Vagina (tissue), 2 donors: ENCODE measurements around the gene LAMP5. TPM values are rescaled to one million over a fixed set of nuclear protein-coding genes. Genes with fewer than 3 reads are reported as not detected.
A peak's percentile ranks its signal among the peaks of the same experiment; 100 is the strongest.

ENCODE experiments used
- DNase-seq, 2 donors: peaks; one replicate each; pipeline ENCODE4 v3.0.0-alpha.2; 2017; ENCODE audit errors: extremely low spot score in 2 of 2
- H3K27ac ChIP-seq: fragments of 200-600 bp; sonication (generic); one replicate; pipeline ENCODE4 v1.5.1; 2019
- H3K27me3 ChIP-seq: fragments of 200-600 bp; sonication (generic); one replicate; pipeline ENCODE4 v1.5.1; 2019
- H3K36me3 ChIP-seq, 2 donors: fragments of 200-600 bp; sonication (generic); one replicate each; pipeline ENCODE4 v1.5.1; 2017 to 2019
- H3K4me1 ChIP-seq: fragments of 200-600 bp; sonication (generic); one replicate; pipeline ENCODE4 v1.5.1; 2019
- H3K4me3 ChIP-seq, 2 donors: fragments of 200-600 bp; sonication (generic); 1 replicate in 1 of 2; 2 replicates in 1 of 2; pipeline ENCODE4 v1.5.1; 2016 to 2019
- H3K9me3 ChIP-seq: fragments of 200-600 bp; sonication (generic); one replicate; pipeline ENCODE4 v1.5.1; 2019
- POLR2A ChIP-seq, 2 donors: fragments of 450-650 bp; IDR thresholded peaks; one replicate each; pipeline ENCODE4 v1.6.1; 2017; ENCODE audit warnings: antibody characterized with exemption in 2 of 2, mild to moderate bottlenecking in 2 of 2, moderate library complexity in 2 of 2
- POLR2AphosphoS5 ChIP-seq, 2 donors: sonication (generic); formaldehyde crosslinking; IDR thresholded peaks; one replicate each; pipeline ENCODE4 v1.9.0; 2017; ENCODE audit warnings: antibody characterized with exemption in 2 of 2, mild to moderate bottlenecking in 2 of 2, low read depth in 1 of 2; ENCODE audit not compliant: insufficient read depth in 1 of 2
- intact Hi-C: fragments of 100-400 bp; cut with DNase I; formaldehyde crosslinking; loops from one replicate; pipeline ENCODE4 v1.15.1; 2023
- total RNA-seq: library from RNA; depleted of rRNA; stranded (reverse); fragments of >200 nt; gene quantifications from one replicate; pipeline ENCODE4 v1.2.3, GENCODE V29; 2016
- TF ChIP-seq, protein P1 (sequence below), 3 experiments: fragments of 450-650 bp in 2 of 3; fragments of 200-600 bp in 1 of 3; sonication (generic) in 1 of 3; IDR thresholded peaks; one replicate each; pipeline ENCODE4 v1.5.1; 2017 to 2019; ENCODE audit warnings: antibody characterized with exemption in 3 of 3, mild to moderate bottlenecking in 2 of 3, moderate library complexity in 2 of 3

Gene LAMP5
- total RNA-seq, 1 donor from 2014 or later, result 0.74 TPM

DNA sequence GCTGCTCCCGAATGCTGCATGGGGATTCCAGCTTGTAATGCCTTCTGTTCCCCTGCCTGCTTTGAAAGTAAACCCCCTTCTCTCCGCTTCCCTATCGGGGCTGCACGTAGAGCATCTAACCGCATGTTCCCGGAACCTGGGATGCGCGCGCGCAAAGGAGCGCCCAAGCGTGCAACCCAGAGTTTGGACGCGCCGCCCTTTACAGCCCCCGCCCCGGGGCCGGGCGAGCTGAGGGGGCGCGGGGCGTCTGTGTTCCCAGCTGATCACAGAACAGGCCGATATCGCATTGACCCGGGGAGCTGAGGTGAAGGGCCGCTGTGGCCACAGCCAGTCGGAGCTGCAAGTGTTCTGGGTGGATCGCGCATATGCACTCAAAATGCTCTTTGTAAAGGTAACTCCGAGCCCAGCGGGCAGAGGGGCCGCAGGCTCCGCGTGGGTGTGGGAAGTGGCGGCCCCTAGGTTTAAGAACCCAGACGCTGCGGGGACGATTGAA lies 1.4 kb downstream of the LAMP5 start:
- Histone ChIP-seq H3K9me3 (no peaks in the 10 kb centered on the region), H3K27me3 (no peaks in the 10 kb centered on the region), H3K27ac (no peak overlapping the region), H3K36me3 (no peaks in the 10 kb centered on the region), H3K4me3 (peak overlapping the region; percentile 11 to 27), H3K4me1 (peaks cover 24% of the 10 kb centered on the region)
- no peak for TF ChIP-seq POLR2A (IDR thresholded peaks at IDR 0.05)
- TF ChIP-seq, protein P1, sequence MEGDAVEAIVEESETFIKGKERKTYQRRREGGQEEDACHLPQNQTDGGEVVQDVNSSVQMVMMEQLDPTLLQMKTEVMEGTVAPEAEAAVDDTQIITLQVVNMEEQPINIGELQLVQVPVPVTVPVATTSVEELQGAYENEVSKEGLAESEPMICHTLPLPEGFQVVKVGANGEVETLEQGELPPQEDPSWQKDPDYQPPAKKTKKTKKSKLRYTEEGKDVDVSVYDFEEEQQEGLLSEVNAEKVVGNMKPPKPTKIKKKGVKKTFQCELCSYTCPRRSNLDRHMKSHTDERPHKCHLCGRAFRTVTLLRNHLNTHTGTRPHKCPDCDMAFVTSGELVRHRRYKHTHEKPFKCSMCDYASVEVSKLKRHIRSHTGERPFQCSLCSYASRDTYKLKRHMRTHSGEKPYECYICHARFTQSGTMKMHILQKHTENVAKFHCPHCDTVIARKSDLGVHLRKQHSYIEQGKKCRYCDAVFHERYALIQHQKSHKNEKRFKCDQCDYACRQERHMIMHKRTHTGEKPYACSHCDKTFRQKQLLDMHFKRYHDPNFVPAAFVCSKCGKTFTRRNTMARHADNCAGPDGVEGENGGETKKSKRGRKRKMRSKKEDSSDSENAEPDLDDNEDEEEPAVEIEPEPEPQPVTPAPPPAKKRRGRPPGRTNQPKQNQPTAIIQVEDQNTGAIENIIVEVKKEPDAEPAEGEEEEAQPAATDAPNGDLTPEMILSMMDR (IDR thresholded peaks at IDR 0.05), result no peak
- TF ChIP-seq POLR2AphosphoS5 (IDR thresholded peaks at IDR 0.05; ENCODE audit: insufficient read depth in 1 of 2, low read depth in 1 of 2), result no peak
- intact Hi-C loops, result no loop called here
- no peak for DNase-seq

DNA sequence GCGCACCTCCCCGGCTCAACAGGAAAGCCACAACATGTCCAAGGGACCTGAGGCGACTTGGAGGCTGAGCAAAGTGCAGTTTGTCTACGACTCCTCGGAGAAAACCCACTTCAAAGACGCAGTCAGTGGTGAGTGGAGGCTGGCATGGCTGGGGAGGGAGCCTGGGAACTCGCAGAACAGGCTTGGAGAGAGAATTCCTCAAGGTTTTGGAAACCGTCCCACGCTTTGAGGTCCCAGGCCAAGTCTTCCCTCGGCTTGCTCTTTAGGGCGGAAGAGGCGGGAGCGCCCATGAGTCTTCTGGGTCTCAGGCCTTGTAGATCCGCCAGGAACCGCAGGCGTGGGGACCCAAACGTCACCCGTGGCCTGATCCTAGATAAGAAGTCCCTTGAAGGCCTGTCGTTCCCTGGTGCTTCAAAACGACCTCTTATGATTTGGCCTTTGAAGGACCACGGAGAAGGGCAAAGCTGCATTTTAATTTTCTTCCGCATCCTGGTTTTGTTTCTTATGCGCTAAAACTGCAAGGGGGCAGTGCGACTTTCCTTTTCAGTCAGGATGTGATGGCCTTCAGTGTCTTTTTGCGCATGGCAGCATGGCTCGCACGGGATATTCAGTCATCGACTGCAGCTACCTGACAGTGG lies 2.0 kb downstream of the LAMP5 start:
- H3K36me3 ChIP-seq, result no peaks in the 10 kb centered on the region
- intact Hi-C loops, result no loop called here
- DNase-seq, result no peak
- no peak overlapping the region for H3K27ac ChIP-seq
- H3K27me3 ChIP-seq, result no peaks in the 10 kb centered on the region
- H3K9me3 ChIP-seq, result no peaks in the 10 kb centered on the region
- H3K4me1 ChIP-seq, result peaks cover 24% of the 10 kb centered on the region
- peak overlapping the region; percentile 11 to 27 for H3K4me3 ChIP-seq
- TF ChIP-seq POLR2AphosphoS5 (IDR thresholded peaks at IDR 0.05; ENCODE audit: insufficient read depth in 1 of 2, low read depth in 1 of 2) (no peak), POLR2A (IDR thresholded peaks at IDR 0.05) (no peak)
- TF ChIP-seq, protein P1 (IDR thresholded peaks at IDR 0.05), result no peak

DNA sequence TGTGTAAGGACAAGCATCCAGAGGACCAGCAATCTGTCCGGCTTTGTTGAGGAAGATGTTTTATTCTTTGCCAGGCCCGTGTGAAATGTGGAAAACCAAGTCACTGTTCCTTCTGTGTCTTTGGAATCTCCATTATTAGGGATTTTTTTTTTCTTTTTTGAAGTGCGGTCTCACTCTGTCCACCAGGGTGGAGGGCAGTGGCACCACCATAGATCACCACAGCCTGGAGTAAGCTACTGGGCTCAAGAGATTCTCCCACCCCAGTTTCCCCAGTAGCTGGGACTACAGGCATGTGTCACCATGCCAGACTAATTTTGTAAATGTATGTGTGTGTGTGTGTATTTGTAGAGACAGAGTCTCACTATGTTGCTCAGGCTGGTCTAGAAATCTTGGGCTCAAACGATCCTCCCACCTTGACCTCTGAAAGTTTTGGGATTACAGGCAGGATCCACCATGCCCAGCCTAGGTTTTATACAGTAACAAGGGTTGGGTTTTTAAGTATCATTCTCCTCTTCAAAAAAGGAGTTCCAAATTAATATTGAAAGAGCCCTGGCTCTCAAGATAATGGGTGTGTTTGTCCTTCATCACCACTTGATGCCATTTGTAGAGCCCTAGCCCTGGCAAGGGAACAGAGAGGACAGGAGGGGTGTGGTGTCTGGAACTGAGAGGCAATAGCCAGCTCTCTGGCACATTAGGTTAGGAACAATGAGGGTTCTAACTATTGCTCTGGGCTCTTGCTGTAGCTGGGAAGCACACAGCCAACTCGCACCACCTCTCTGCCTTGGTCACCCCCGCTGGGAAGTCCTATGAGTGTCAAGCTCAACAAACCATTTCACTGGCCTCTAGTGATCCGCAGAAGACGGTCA lies 3.1 kb downstream of the LAMP5 start:
- intact Hi-C loops, result no loop called here

DNA sequence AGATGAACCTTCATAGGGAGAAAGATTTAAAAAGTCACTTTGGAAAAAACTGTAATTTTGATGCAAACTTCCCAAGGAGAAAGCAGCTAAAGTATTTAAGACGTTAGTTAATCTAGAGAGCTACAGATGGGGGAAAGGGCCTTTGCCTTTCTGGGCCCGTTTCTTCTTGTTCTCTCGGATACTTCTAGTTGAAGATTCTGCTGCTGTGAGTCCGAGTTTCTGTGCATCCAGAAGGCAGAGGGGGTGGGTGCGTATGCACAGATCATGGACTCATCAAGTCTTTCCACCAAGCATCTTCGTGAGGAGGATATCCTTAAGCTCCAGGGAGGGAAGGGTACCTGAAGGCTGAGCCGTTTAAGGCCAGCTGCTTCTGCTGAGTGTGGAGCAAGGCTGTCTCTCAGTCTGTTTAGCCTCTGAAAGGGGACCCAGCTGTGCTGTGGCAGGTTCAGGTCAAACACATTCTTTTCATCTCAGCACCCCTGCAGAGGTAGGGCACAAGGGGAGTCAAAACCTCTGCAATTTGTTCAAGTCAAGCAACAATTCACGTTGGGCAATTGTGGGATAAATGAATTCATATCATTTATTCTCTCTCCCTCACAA lies 4.3 kb downstream of the LAMP5 start:
- intact Hi-C loops, result no loop called here
- Histone ChIP-seq H3K9me3 (no peaks in the 10 kb centered on the region), H3K27ac (no peak overlapping the region), H3K36me3 (no peaks in the 10 kb centered on the region), H3K27me3 (no peaks in the 10 kb centered on the region), H3K4me3 (no peak overlapping the region), H3K4me1 (peaks cover 24% of the 10 kb centered on the region)
- no peak for DNase-seq
- TF ChIP-seq POLR2AphosphoS5 (IDR thresholded peaks at IDR 0.05; ENCODE audit: insufficient read depth in 1 of 2, low read depth in 1 of 2) (no peak), POLR2A (IDR thresholded peaks at IDR 0.05) (no peak)
- TF ChIP-seq, protein P1 (IDR thresholded peaks at IDR 0.05), result no peak

More for the DNA sequence above, 3.1 kb downstream of the LAMP5 start:
- DNase-seq, result no peak
- no peaks in the 10 kb centered on the region for H3K27me3 ChIP-seq
- TF ChIP-seq POLR2A (IDR thresholded peaks at IDR 0.05), result no peak
- no peak for TF ChIP-seq POLR2AphosphoS5 (IDR thresholded peaks at IDR 0.05; ENCODE audit: insufficient read depth in 1 of 2, low read depth in 1 of 2)
- TF ChIP-seq, protein P1 (IDR thresholded peaks at IDR 0.05), result no peak
- H3K4me3 ChIP-seq, result no peak overlapping the region
- no peaks in the 10 kb centered on the region for H3K36me3 ChIP-seq
- peaks cover 24% of the 10 kb centered on the region for H3K4me1 ChIP-seq
- H3K9me3 ChIP-seq, result no peaks in the 10 kb centered on the region
- no peak overlapping the region for H3K27ac ChIP-seq
